K562 (cell line): ENCODE results near the gene ELAC2. TPM values are rescaled to one million over a fixed set of nuclear protein-coding genes. Genes with fewer than 3 reads are reported as not detected.

ENCODE experiments used
- ADNP ChIP-seq: fragments of 200-800 bp; sonication (Bioruptor generic); IDR thresholded peaks from 2 replicates; pipeline ENCODE4 v1.6.1; 2016; ENCODE audit warnings: missing genetic modification characterization, missing compliant biosample characterization
- ETS2 ChIP-seq: IDR thresholded peaks from 2 replicates; pipeline ENCODE4 v1.6.1; 2016; ENCODE audit warnings: borderline replicate concordance, missing genetic modification characterization, mild to moderate bottlenecking, moderate library complexity, missing compliant biosample characterization; ENCODE audit not compliant: poor library complexity, severe bottlenecking
- NEUROD1 ChIP-seq: fragments of 150-350 bp; IDR thresholded peaks from 2 replicates; pipeline ENCODE4 v1.6.1; 2014; ENCODE audit warnings: borderline replicate concordance, low read length, low read depth; ENCODE audit not compliant: partially characterized antibody
- PHF21A ChIP-seq: fragments of 450-650 bp; IDR thresholded peaks from 2 replicates; pipeline ENCODE4 v1.6.1; 2017; ENCODE audit warnings: low read depth, borderline replicate concordance
- POLR2G ChIP-seq: fragments of 200-400 bp; formaldehyde crosslinking; IDR thresholded peaks from 2 replicates; pipeline ENCODE4 v1.6.1; 2017; ENCODE audit warnings: low read depth, mild to moderate bottlenecking, antibody characterized with exemption, low read length, moderate library complexity
- PRDM10 ChIP-seq: fragments of 450-650 bp; IDR thresholded peaks from 2 replicates; pipeline ENCODE4 v1.6.1; 2018; ENCODE audit not compliant: partially characterized antibody
- PTTG1 ChIP-seq: fragments of 450-650 bp; IDR thresholded peaks from 2 replicates; pipeline ENCODE4 v1.6.1; 2016; ENCODE audit warnings: low read depth, mild to moderate bottlenecking, missing genetic modification characterization, missing compliant biosample characterization
- RBBP5 ChIP-seq: fragments of 200-600 bp; sonication (generic); IDR thresholded peaks from 2 replicates; pipeline ENCODE4 v1.6.1; 2012; ENCODE audit warnings: borderline replicate concordance, mild to moderate bottlenecking, low read length, control low read depth, inconsistent platforms; ENCODE audit not compliant: insufficient read depth, poor library complexity, severe bottlenecking
- TCF3 ChIP-seq: sonication (generic); formaldehyde crosslinking; IDR thresholded peaks from 2 replicates; pipeline ENCODE4 v1.4.0; 2020; ENCODE audit warnings: mild to moderate bottlenecking, missing genetic modification reagents
- TCF7 ChIP-seq: sonication (generic); IDR thresholded peaks from 2 replicates; pipeline ENCODE4 v1.6.1; 2016; ENCODE audit warnings: antibody characterized with exemption, borderline replicate concordance
- ZBTB40 ChIP-seq, 2 experiments: fragments of 450-650 bp in 1 of 2; sonication (generic) in 1 of 2; formaldehyde crosslinking in 1 of 2; IDR thresholded peaks; 2 replicates each; pipeline versions ENCODE4 v1.7.1 to v1.9.0; 2016 to 2022; ENCODE audit warnings: inconsistent platforms in 1 of 2, mild to moderate bottlenecking in 1 of 2, missing genetic modification reagents in 1 of 2
- ZNF41 ChIP-seq: fragments of 250-450 bp; sonication (Bioruptor Pico); conservative IDR thresholded peaks from 2 replicates; pipeline ENCODE4 v1.4.0; 2020; ENCODE audit warnings: mild to moderate bottlenecking
- ZNF561 ChIP-seq: fragments of 450-650 bp; formaldehyde crosslinking; conservative IDR thresholded peaks from 2 replicates; pipeline ENCODE4 v1.4.0; 2020; ENCODE audit warnings: mild to moderate bottlenecking, moderate library complexity
- polyA plus RNA-seq, 8 experiments: library from polyadenylated mRNA; depleted of rRNA in 4 of 8; stranded (reverse) in 5 of 8; unstranded in 3 of 8; fragments of >200 nt; fragmentation: Nextera tagmentation in 2 of 8; fragmentation: Illumina TruSeq in 1 of 8; extraction: Ambion mirVana in 2 of 8; extraction: Trizol in 1 of 8; gene quantifications; 2 replicates each; pipeline versions ENCODE4 v1.2.1 to v1.2.3, GENCODE V29; 2011 to 2014; ENCODE audit warnings: inconsistent platforms in 1 of 8, missing spikeins in 1 of 8
- total RNA-seq, 7 experiments: library from RNA; depleted of rRNA in 6 of 7; stranded (reverse); fragments of >200 nt in 6 of 7; fragmentation: Illumina TruSeq in 2 of 7; extraction: Trizol in 2 of 7; gene quantifications; 2 replicates each; pipeline versions ENCODE4 v1.2.1 to v1.2.3, GENCODE V29; 2011 to 2021; ENCODE audit warnings: low replicate concordance in 1 of 7

The ELAC2 gene
- total and polyA plus RNA-seq, 9 of the 15 experiments (the other 6 are each of a cell fraction or from before 2014, with no cell fraction given), result 4.5 to 129 (median 70.6) TPM

- TF ChIP-seq PTTG1 (tag) (no peak), ZNF41 (CRISPR knock-in tag) (no peak), ADNP (no peak), PHF21A (no peak), NEUROD1 (peak; percentile 74), RBBP5 (peak; percentile 86), ZNF561 (CRISPR knock-in tag) (no peak), TCF7 (no peak), TCF3 (peak; percentile 57), POLR2G (peak; percentile 92), ETS2 (tag) (no peak), PRDM10 (no peak), ZBTB40 (IDR thresholded peaks at IDR 0.05) (peak; percentile 94), ZBTB40 (CRISPR knock-in tag; IDR thresholded peaks at IDR 0.05) (no peak)
Measured at GRCh38 chr17:13017655-13018459, at the start of gene ELAC2 (continued).
